ENCODE results near the gene SUSD2. TPM values are rescaled to one million over a fixed set of nuclear protein-coding genes. Genes with fewer than 3 reads are reported as not detected.
A peak's percentile ranks its signal among the peaks of the same experiment; 100 is the strongest.

The SUSD2 gene
- total RNA-seq, 1 donor from 2014 or later = 4.5 TPM

DNA sequence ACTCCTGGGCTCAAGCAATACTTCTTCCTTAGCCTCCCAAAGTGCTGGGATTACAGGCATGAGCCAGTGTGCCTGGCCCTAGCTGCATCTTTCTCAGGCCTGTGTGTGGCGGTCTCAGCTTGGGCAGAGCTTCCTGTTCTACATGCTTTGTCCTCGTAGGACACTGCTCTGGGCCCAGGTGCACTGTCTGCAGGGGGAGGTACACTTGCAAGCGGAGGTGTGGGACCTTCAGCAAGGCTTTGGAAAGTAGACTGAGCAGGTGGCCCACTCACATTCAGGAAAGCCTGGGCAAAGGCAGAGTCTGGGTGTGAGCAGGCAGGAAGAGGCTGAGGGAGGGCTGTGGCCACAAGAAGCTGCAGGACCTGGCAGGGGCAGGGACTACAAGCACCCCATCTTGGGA, 33.6 kb upstream of the SUSD2 start:
- TF ChIP-seq, protein P1, sequence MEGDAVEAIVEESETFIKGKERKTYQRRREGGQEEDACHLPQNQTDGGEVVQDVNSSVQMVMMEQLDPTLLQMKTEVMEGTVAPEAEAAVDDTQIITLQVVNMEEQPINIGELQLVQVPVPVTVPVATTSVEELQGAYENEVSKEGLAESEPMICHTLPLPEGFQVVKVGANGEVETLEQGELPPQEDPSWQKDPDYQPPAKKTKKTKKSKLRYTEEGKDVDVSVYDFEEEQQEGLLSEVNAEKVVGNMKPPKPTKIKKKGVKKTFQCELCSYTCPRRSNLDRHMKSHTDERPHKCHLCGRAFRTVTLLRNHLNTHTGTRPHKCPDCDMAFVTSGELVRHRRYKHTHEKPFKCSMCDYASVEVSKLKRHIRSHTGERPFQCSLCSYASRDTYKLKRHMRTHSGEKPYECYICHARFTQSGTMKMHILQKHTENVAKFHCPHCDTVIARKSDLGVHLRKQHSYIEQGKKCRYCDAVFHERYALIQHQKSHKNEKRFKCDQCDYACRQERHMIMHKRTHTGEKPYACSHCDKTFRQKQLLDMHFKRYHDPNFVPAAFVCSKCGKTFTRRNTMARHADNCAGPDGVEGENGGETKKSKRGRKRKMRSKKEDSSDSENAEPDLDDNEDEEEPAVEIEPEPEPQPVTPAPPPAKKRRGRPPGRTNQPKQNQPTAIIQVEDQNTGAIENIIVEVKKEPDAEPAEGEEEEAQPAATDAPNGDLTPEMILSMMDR (IDR thresholded peaks at IDR 0.05) = no peak
- peaks cover 37% of the 10 kb centered on the region for H3K4me1 Mint-ChIP-seq (ENCODE audit: unreplicated experiment)
- peak overlapping the region; percentile 8 for H3K4me3 Mint-ChIP-seq (ENCODE audit: unreplicated experiment)
- peak overlapping the region; percentile 95 for H3K27ac Mint-ChIP-seq (ENCODE audit: unreplicated experiment)
- H3K27me3 Mint-ChIP-seq (ENCODE audit: unreplicated experiment) = no peaks in the 10 kb centered on the region
- H3K36me3 Mint-ChIP-seq (ENCODE audit: unreplicated experiment) = peaks cover 4% of the 10 kb centered on the region
- DNase-seq (ENCODE audit: extremely low spot score, unreplicated experiment) = no peak
- no peaks in the 10 kb centered on the region for H3K9me3 Mint-ChIP-seq (ENCODE audit: unreplicated experiment)

- DNase-seq (ENCODE audit: extremely low spot score, unreplicated experiment) = no peak
- peaks cover 4% of the 10 kb centered on the region for H3K36me3 Mint-ChIP-seq (ENCODE audit: unreplicated experiment)
- peak overlapping the region; percentile 95 for H3K27ac Mint-ChIP-seq (ENCODE audit: unreplicated experiment)
- H3K27me3 Mint-ChIP-seq (ENCODE audit: unreplicated experiment) = no peaks in the 10 kb centered on the region
- no peak overlapping the region for H3K4me3 Mint-ChIP-seq (ENCODE audit: unreplicated experiment)
- TF ChIP-seq, protein P1 (IDR thresholded peaks at IDR 0.05) = no peak
- H3K4me1 Mint-ChIP-seq (ENCODE audit: unreplicated experiment) = peaks cover 42% of the 10 kb centered on the region
- no peaks in the 10 kb centered on the region for H3K9me3 Mint-ChIP-seq (ENCODE audit: unreplicated experiment)
Observed at GRCh38 chr22:24148266-24149197, 32.8 kb upstream of the SUSD2 start.

- H3K27ac Mint-ChIP-seq (ENCODE audit: unreplicated experiment) = no peak overlapping the region
- H3K4me3 Mint-ChIP-seq (ENCODE audit: unreplicated experiment) = no peak overlapping the region
- TF ChIP-seq, protein P1 (IDR thresholded peaks at IDR 0.05) = no peak
- no peak for DNase-seq (ENCODE audit: extremely low spot score, unreplicated experiment)
- peaks cover 43% of the 10 kb centered on the region for H3K4me1 Mint-ChIP-seq (ENCODE audit: unreplicated experiment)
- H3K36me3 Mint-ChIP-seq (ENCODE audit: unreplicated experiment) = peaks cover 4% of the 10 kb centered on the region
- H3K27me3 Mint-ChIP-seq (ENCODE audit: unreplicated experiment) = no peaks in the 10 kb centered on the region
- H3K9me3 Mint-ChIP-seq (ENCODE audit: unreplicated experiment) = no peaks in the 10 kb centered on the region
Observed at GRCh38 chr22:24149198-24149590, 32.1 kb upstream of the SUSD2 start.

DNA sequence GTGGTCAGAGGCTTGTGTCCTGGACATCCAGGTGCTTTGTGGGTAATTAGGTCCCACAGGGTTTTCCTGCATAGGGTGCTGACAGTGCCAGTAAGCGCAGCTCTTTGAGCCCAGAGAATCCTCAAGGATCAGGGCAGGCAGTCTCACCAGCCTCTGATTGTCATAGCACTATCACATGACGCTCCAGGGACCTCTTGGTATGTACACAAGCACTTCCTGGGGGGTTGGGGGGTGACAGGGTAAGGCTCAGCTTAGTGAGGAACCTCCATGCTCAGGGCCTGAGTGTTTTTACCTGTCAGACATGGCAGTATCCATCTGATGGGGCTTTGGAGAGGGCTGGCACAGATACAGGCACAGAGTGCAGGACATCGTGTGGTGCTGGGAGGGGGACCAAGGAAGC, 27.9 kb upstream of the SUSD2 start:
- peaks cover 40% of the 10 kb centered on the region for H3K4me1 Mint-ChIP-seq (ENCODE audit: unreplicated experiment)

DNA sequence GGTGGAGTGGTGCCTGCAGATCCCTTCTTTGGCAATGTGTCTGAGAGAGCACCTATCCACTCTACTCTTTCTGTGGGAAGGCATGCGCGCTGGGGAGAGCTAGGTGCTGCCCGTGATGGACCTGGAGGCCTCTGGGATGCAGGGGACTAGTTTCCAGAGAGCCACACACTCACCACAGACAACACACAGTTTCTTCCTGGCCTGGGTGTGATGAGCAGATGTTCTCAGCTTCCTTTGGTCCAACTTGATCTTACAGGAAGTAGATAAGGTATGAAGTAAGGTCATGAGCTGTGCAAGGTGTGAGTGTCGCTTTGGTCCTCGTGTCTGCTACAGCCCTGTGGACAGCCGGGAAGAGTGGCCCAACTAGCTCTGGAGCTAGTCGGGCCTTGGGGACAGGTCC, 27.3 kb upstream of the SUSD2 start:
- H3K4me3 Mint-ChIP-seq (ENCODE audit: unreplicated experiment) = no peak overlapping the region
- H3K27ac Mint-ChIP-seq (ENCODE audit: unreplicated experiment) = no peak overlapping the region
- peaks cover 38% of the 10 kb centered on the region for H3K4me1 Mint-ChIP-seq (ENCODE audit: unreplicated experiment)
- TF ChIP-seq, protein P1 (IDR thresholded peaks at IDR 0.05) = no peak
- no peaks in the 10 kb centered on the region for H3K27me3 Mint-ChIP-seq (ENCODE audit: unreplicated experiment)
- no peaks in the 10 kb centered on the region for H3K9me3 Mint-ChIP-seq (ENCODE audit: unreplicated experiment)
- peaks cover 1% of the 10 kb centered on the region for H3K36me3 Mint-ChIP-seq (ENCODE audit: unreplicated experiment)
- DNase-seq (ENCODE audit: extremely low spot score, unreplicated experiment) = no peak

More for the DNA sequence above, 27.9 kb upstream of the SUSD2 start:
- Mint-ChIP-seq H3K4me3 (ENCODE audit: unreplicated experiment) (no peak overlapping the region), H3K27me3 (ENCODE audit: unreplicated experiment) (no peaks in the 10 kb centered on the region), H3K36me3 (ENCODE audit: unreplicated experiment) (peaks cover 1% of the 10 kb centered on the region), H3K27ac (ENCODE audit: unreplicated experiment) (no peak overlapping the region), H3K9me3 (ENCODE audit: unreplicated experiment) (no peaks in the 10 kb centered on the region)
- DNase-seq (ENCODE audit: extremely low spot score, unreplicated experiment) = no peak
- TF ChIP-seq, protein P1 (IDR thresholded peaks at IDR 0.05) = no peak

All from osteocyte (in vitro differentiated cells).